Amniotic stem cell (primary cell): ENCODE data around the gene CELF4.

Experiments used
- DNase-seq: peaks from one replicate; lab custom pipeline; 2025; lab: John Stamatoyannopoulos, UW

CELF4 gene

DNA sequence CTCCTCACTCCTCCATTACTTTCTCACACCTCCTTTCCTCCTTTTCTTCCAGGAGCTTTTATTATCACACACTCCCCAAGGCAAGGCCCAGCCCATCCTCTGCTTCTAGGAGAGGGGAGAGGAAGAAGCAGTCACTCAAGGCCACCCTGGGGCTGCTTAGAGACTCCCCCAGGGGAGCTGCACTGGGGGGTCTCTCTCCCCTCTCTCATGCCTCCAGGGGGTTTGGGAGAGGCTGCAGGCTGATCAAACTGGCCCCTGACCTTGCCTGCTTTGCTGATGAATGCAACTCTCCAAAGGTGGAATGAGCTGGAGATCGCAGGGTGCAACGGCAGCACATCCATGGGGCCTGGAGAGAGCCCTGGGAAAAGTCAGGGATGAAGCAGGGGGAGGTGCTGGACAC is 216.9 kb downstream of the CELF4 start:
- no peak for DNase-seq

DNA sequence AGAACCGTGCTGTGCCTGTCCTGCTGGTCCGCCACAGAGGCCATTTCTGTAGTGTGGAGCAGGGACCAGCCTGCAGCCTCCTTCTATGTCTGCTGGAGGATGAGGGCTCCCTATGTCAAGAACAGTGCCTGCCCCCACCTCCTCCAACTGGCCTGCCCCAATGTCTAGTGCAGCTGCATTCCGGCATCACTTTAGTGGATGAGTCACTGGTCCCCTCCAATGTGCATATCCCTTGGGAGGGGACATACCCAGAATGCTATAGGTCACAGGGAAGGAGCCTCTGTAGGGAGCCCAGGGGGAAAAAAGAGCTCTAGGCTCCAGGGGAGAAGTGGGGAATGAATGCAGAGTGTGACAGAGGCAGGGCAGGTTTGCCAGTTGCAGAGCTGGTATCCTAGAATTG is 219.6 kb downstream of the CELF4 start:
- no peak for DNase-seq

DNA sequence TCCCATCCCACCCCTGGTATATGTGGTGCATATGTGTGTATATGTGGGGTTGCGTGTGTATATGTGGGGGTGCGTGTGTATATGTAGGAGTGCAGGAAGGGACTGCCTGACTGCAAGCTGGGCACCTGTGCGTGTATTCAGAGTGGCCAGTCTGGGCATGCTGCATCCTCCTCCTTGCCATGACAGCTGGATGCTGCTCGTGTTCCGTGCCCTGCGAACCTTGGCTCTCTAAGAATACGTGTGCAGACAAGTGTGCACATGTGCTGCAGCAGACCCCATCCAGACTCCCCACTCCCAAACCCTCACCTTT is 222.1 kb downstream of the CELF4 start:
- no peak for DNase-seq

DNA sequence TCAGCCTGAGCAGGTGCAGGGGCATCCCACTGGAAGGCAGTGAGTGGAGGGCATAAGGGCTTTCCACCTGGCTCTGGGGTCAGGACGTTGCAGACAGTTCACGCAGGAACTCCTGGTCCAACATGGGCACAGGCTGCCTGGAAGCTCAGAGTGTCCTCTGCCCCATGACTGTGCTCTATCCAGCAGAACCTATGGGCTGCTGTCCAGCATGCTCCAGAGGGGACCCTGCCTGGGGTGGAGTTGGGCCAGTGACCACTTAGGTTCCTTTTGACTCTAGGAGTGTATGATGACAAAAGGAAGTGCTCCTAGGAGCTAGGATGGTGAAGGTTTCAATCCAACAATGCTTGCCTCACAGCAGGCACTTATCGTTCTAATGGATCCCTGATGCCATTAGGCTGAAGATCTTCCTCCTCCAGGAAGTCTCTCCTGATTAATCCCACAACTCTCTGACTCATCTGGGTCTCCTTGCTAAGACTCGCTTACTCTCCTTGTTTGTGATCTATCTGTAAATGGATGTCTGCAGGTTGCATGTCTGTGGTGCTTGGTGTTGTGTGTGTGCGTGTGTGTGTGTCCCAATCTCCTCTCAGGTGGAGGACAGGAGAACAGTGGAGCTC is 224.0 kb downstream of the CELF4 start:
- no peak for DNase-seq

DNA sequence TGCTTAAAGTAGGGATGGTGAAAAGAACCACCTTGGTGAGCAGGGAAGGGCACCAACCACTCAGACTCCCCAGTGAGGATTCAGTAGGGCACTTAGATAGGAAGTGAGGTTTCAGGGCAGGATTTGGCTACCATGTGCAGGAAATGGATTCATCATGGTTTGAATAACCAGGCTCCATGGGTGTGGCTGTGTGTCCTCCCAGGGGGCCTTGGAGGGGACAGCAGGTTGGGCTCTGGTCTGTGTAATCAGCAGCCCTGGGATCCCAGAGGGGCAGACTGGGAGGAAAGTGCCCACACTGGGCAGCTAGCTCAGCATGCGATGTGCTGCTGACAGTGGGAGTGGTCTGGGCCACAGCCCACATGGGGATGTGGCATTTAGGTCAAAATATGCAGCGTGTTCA is 224.6 kb downstream of the CELF4 start:
- no peak for DNase-seq

DNA sequence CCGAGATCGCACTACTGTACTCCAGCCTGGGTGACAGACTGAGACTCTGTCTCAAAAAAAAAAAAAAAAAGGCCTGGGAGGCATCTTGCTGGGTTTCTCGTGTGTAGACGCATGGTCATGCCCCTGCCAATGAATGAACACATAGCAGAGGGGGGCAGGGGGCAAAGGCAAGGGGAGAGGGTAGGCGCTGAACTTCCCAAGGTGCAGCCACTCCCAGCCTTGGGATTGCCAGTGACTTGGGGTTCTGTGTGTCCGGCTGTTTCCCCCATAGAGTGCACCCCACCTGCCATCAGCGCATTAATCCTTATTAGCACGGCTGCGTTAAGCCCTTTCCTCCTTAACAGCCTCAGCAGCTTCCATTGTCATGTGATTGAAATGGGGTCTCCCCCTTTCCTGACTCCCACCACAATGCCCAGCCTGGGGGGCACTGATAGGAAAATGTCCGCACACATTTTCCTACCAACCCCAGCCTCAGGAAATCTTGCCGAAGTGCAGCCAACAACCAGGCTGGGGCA is 225.8 kb downstream of the CELF4 start:
- DNase-seq, result no peak

DNA sequence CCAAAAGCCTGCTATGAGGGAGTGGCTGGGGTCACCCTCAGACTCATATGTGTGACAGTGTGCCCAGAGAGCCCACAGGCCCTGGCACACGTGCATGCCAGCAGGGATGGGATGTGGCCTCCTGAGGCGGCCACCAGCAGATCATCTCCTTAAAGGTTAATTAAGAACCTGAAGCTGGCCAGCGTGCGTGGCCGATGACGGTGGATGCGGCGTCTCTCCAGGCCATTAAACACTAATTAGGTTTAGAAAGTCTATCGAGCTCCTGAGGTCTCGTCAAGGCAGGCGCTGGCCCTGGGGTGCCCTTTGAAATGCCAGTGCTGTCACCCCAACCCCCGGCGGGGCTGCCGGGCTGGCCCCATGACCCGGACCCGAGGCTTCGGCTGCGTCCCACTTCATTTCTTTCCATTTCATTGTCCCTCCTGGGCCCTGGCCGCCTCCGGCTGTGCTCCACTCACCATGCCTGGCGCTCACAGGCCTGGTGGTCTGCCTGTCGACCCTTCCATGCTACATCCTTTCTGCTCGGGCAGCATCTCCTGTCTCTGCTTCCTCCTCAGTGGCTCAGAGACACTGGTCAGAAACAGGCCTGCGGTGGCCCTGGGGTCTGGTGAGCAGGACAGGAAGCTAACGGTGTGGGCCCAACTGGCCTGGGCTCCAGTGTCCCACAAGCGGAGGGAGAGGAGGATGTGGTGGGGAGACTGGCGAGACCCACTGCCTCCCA is 228.9 kb downstream of the CELF4 start:
- no peak for DNase-seq

DNA sequence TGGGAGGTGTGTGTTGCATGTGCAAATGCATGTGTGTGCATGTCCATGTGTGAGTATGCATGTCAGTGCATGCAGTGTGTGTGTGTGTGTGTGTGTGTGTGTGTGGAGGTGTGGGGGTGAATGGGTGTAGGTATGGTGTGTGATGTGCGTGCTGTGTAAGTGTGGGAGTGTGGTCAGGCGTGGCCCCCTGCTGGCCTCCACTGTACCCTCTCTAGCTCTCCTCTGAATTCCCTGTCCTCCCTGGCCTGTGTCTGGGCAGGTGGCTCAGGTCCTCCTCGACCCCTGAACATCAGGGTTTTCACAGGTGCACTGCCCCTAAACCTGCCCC is 230.2 kb downstream of the CELF4 start:
- DNase-seq, result no peak

DNA sequence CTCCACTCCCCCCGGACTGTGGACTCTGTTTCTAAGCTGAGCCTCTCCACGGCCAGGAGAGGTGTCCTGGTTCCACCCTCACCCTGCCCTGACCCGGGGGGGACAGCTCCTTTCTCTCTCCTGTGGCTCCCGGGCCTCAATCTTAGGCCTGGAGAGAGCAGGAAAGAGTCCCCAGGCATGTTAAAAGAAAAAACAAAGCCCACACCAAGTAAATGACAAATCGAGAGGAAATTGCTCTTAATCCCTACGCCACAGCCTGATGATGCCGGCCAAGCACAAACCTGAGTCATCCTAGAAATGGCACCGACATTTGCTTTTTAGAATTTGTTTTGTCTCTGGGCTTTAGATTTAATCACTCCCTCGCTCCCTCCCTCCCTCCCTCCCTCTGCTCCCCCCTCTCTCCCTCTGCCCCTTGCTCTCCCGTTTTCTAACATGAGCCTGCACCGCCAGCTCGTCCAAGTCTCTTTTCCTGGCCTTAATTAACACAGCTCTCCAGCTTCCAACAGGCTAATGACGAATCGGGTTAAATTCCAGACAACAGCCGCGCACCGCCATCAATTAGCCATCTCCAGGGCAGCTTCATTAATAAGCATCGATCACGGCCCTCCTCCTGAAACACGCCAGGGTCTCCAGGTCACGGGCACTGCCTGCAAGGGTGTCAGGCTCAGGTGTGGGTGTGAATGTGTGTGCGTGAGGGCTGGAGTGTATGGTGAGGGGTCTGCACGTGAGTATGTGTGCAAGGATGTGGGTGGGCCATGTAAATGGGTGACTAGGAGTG is 230.8 kb downstream of the CELF4 start:
- peak; percentile 36 for DNase-seq

DNA sequence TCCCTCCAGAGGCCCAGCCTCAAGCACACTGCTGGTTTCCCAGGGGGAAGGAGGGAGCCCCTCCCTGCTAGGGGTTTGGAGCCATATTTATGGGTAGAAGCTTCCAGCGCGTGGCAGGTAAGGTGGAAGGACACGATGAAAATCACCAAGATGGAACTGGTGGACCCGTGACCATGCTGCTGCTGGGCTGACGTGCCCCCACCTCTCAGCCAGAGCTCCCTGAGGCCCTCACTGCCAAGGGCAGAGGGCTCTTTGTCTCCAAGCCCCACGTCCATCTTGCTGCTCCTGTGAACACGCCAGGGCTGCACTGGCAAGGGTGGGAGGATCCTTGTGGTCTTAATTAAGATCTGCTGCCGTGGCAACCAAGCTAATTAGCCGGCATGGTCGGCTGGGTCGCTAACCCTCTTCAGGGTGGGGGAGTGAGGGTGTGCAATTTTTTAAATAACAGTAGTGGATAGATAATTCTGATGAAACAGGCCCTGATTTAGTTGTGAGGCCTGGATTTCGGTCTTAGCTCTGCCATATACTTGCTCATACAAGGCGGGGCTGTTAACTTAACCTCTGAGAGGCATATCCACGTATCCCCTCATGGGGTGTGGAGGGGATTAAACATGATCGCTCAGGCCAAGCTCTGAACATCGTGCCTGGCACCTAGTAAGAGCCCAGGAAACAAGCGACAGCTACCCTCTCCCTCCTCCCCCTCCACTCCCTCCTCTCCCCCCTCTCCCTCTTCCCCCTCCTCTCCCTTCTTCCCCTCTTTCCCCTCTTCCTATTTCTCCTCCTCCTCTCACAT is 232.8 kb downstream of the CELF4 start:
- no peak for DNase-seq

DNA sequence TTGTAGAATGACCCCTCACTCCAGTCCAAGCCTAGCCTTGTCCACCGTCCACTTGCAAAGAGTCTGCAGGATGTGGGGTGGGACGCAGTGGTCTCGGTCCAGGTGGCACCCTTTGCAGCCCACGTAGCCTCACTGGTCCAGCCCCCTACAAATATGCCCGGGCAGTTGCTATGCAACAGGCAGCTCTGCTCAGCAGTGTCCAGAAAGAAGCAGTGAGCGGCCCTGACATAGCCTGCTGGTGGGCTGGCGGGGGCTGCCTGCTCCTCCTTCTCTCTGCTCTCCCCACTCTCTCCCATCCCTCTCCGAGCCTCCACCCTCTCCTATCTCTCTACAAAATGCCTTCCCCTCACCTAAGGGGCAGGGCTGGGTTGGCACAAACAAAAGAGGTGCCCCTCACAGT is 233.4 kb downstream of the CELF4 start:
- DNase-seq, result no peak

DNA sequence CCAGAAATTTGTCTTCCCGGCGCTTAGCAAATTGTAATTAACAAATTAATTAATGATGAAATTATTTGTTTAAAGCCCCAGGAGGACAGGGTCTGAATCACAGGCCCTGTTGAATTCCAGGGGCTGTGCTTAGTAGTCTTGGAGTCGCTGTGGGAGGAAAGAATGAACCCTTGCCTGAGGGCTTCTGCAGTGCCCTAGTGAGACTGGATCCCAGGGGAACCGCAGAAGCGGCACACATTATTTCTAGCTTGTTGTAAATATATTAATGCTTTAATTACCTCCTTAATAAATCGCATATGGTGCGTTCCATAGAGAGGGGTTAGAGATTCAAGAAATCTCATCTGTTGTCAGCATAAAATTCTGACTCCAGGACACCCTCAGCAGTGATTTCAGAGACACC is 235.4 kb downstream of the CELF4 start:
- no peak for DNase-seq

DNA sequence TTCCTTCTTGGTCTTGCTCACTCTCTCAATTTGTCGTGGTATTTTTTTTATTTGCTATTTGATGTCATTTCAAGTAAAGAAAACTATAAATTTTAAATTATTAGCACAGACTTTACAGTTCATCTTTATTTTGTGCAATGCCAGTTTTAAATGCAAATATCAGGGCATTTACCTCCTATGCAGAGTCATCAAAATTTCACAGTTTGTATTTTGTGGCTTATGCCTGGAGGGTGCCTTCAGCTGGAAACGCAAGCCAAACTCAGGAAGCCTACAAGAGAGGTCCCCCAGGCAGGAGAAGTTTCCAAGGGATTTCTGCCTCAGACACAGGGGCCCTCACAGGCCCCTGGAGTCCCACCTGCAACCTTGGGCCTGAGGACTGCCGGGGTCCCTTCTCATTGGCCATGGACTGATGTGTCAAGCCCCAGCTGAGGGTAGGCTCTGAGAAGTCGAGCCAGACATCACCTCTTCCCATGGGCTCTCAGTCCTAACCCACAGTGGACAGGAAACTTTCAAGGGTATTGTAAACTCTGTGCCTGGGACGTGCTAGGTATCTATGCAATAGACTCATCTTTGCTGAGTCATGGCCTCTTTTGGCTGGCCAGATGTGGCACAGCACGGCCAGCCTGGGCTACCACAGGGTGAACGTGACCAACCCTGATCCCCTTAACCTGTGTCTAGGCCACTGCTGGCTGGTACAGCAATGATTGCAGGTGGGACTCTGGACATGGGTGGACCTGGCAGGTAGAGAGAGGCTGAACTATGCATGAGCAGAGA is 236.5 kb downstream of the CELF4 start:
- DNase-seq, result no peak

DNA sequence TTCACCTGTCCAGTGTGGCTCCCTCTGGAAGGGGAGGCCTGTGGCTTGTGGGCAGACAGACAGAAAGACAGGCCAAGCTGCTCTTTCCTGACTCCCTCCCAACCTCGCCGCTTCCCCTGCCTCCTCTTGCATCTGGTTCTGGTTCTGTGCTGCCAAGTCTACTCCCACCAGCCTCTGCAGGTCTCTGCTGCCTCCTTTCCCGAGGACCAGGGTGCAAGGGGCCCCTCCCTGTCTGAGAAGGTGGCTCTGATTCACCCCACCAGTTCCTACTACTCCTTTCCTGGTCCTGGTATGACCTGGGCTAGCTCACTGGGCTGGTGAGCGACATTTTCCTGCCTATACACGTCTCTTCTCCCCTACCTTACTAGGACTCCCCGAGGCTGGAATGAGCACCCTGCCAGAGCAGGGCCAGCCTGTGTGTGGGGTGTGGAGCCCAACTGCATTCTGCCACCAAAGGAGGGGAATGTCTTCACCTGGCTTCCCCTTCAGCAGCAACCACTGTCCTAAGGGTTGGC is 238.5 kb downstream of the CELF4 start:
- no peak for DNase-seq

DNA sequence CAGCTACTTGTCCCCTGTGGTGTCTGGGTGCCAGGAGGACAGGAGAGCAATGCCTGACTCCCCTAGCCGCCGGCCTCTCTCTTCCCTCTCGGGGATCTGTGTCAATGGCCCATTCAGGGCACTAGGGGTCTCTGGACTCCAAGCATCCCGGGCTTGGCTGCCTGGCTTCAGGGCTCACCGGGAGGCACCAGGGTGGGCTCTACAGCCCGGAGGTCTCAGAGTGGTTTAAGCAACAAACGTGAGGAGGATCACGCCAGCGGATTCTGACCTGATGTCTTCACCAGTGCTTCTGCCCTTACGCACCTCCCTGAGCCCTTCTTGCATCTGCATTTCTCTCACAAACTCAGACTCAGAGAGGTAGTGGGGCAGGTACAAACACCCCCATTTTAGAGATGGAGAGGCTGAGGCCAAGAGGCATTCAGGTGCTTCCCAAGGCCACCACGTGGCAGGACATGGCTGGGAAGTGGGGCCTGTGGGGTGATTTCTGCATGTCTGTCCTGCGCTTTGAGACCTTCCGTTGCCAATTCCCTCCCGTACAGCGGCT is 243.0 kb downstream of the CELF4 start:
- DNase-seq, result no peak

DNA sequence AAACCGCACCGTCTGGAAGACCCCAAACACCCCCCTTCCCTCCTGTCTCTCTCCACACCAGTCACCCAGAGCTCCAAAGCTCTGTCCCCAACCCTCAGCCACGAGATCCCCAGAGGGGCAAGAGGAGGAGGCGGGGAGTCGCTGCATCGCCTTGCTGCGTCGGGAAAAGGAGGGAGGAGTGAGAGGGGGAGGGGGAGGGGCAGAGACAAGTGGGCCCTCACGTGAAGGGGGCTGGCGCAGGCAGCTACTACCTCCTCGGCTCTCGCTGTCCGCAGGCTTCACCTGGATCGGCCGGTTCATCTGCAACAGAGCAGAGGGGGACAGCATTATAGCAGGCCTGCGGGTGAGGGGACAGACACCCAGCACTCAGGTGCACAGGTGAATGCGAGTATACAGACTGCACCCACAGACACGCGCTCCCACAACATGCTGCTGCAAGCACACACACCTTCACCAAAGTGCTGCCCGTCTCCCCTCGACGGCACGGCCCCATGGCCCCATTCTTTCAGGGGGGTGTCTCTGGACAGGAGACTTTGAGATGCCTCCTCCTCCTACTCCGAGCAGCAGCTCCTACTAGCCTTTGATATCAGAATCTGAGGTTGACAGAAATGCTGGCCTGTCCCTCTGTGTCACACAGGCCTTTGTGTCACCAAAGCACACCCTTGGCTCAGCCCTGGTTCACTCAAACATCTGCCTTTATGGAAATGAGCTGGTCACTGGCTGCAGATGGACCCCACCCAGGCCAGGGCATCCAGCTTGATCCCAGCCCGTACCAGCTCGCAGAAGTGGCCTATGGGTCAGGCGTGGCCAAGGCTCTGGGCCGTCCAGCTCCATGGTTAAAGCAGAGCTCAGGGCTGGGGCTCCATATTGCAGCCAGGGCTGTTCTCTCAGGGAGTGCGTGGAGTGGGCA is 243.8 kb downstream of the CELF4 start:
- DNase-seq, result no peak

DNA sequence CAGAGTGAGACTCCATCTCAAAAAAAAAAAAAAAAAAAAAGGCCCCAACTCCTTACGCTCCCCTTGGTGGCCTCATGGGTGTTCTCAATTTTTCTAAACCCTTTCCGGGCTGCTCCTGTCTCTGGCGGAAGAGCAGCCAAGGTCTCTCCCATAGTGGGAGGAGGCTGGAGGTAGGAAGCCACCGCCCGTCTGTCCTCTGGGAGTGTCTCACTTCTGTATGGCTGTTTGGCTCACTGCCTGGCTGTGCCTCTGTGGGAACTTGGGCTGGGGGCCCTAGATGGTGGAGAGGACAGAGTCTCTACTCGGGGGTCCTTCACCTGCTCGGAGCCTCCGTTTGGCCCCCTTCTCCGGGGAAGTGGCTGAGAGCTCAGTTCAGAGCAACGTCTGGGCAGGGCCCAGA is 245.3 kb downstream of the CELF4 start:
- DNase-seq, result no peak

DNA sequence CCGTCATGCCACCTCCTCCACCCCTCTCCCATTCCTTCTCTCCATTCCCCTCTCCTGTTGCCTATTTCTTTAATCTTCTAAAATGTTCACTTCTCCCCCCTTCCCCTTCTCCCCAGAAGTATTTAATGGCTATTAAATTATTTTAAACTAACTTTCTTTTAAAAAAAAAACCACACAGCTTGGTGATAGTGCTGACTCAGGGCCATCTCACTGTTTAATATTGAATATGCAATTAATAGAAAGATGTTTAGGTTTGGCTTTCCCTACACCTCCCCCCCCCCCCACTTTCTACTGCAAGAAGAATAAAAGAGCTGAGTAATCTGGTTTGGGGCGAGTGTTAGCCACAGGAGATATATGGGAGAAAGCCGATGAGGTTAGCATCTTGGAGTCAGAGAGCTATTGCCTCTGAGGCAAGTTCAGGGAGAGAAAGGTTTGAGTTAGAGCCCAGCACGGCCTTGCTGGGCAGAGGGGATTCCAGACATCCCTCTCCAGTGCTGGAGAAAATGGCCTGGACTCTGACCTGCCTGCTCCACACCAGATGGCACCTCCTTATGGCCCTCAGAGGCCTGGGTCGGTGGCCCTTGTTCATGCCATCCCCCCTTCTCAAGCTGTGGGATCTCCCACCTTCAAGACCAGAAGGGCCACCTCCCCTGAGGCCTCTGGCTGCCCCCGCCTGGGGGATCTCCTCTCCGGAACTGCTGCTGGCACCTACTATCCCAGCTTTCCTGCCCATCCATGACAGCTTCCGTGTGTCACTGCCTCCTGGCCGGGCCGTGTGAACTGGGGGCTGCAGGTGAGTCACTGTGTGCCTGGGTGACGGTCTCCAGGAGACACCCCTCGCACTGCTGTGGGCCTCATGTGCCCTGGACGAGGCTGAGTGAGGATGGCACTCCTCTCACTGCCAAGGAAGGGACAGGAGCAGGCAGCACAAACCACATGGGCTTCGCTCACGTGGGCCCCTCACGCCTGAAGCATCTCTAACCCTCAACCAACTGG is 246.9 kb downstream of the CELF4 start:
- DNase-seq, result no peak

DNA sequence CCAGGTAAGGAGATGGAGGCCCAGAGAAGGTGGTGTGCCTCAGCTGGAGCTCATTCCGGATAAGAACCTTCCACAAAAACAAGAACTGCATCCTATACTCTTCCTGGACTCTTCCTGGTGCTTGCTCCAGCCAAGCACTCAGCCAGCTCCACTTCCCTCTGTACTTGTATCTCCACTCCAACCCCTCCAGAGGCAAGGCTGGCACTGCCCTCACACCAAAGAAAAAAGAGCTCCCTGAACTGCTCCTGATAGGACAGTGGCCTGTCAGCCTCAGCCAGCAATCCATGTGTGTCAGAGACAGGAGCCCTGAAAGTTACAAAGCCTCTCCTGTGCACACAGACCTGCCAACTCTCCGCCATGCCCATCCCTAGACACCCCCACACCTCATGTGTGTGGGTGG is 248.1 kb downstream of the CELF4 start:
- no peak for DNase-seq
